HFFc6 (cell line): ENCODE results near the gene WDPCP. TPM values are rescaled to one million over a fixed set of nuclear protein-coding genes. Genes with fewer than 3 reads are reported as not detected.
"Not testable (repeated sequence)": the region's sequence is repeated elsewhere in the genome, so short reads cannot be mapped to it uniquely, and the experiment has no call there.

Source experiments
- DNase-seq: peaks from one replicate; pipeline ENCODE4 v3.0.0-alpha.2; 2018
- H3K27ac Mint-ChIP-seq: 2 replicates; pipeline ENCODE4 v1.8.0; 2020; ENCODE audit warnings: mild to moderate bottlenecking, mixed read lengths
- H3K27me3 Mint-ChIP-seq: 2 replicates; pipeline ENCODE4 v1.8.0; 2021; ENCODE audit warnings: mild to moderate bottlenecking, moderate library complexity, mixed read lengths; ENCODE audit not compliant: insufficient read depth
- H3K36me3 Mint-ChIP-seq: 2 replicates; pipeline ENCODE4 v1.8.0; 2021; ENCODE audit warnings: low read depth, mixed read lengths
- H3K4me1 Mint-ChIP-seq: 2 replicates; pipeline ENCODE4 v1.8.0; 2020; ENCODE audit warnings: low read depth, mixed read lengths
- H3K4me3 Mint-ChIP-seq: 2 replicates; pipeline ENCODE4 v1.8.0; 2020; ENCODE audit warnings: mild to moderate bottlenecking, moderate library complexity, mixed read lengths
- H3K9me3 Mint-ChIP-seq: 2 replicates; pipeline ENCODE4 v1.8.0; 2020; ENCODE audit warnings: mild to moderate bottlenecking, mixed read lengths
- total RNA-seq, 6 experiments: library from RNA; stranded (reverse); fragmentation: NEBNext Ultra II Directional; extraction: Animal tissue kit (Norgen Biotek cat#: 25700); gene quantifications; 2 replicates in 1 of 6; 3 replicates in 5 of 6; pipeline ENCODE4 v1.2.3, GENCODE V29; 2021
- TF ChIP-seq, protein P1 (sequence below): fragments of 200-600 bp; sonication (generic); IDR thresholded peaks from 2 replicates; pipeline ENCODE4 v1.5.0; 2021; ENCODE audit warnings: antibody characterized with exemption, mild to moderate bottlenecking

The WDPCP gene
- total RNA-seq, 6 experiments from 2014 or later: 3.0 to 5.9 (median 4.6) TPM

DNA sequence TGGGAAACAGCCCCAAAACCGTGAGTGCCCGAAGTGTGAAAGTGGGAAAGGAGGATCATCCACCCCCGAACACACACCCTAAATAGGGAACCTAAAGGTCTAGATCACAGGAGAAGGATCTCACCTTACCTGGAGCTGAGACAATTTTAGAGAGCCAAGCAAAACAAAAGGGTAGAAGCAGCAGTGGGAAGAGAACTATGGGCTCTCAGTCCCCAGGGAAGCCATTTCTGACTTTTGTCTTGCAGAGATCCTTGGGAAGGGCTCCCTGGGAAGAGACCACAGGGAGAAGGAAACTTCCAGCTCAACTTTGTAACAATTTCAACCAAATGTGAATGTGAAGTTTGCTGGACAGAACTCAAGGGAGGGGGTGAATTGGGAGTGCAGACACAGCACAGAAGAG, 110.6 kb downstream of the WDPCP start:
- no peaks in the 10 kb centered on the region for H3K9me3 Mint-ChIP-seq
- no peak overlapping the region for H3K27ac Mint-ChIP-seq
- TF ChIP-seq, protein P1, sequence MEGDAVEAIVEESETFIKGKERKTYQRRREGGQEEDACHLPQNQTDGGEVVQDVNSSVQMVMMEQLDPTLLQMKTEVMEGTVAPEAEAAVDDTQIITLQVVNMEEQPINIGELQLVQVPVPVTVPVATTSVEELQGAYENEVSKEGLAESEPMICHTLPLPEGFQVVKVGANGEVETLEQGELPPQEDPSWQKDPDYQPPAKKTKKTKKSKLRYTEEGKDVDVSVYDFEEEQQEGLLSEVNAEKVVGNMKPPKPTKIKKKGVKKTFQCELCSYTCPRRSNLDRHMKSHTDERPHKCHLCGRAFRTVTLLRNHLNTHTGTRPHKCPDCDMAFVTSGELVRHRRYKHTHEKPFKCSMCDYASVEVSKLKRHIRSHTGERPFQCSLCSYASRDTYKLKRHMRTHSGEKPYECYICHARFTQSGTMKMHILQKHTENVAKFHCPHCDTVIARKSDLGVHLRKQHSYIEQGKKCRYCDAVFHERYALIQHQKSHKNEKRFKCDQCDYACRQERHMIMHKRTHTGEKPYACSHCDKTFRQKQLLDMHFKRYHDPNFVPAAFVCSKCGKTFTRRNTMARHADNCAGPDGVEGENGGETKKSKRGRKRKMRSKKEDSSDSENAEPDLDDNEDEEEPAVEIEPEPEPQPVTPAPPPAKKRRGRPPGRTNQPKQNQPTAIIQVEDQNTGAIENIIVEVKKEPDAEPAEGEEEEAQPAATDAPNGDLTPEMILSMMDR: no peak
- H3K4me1 Mint-ChIP-seq: no peaks in the 10 kb centered on the region
- DNase-seq: no peak
- H3K27me3 Mint-ChIP-seq: no peaks in the 10 kb centered on the region
- no peaks in the 10 kb centered on the region for H3K36me3 Mint-ChIP-seq
- no peak overlapping the region for H3K4me3 Mint-ChIP-seq

DNA sequence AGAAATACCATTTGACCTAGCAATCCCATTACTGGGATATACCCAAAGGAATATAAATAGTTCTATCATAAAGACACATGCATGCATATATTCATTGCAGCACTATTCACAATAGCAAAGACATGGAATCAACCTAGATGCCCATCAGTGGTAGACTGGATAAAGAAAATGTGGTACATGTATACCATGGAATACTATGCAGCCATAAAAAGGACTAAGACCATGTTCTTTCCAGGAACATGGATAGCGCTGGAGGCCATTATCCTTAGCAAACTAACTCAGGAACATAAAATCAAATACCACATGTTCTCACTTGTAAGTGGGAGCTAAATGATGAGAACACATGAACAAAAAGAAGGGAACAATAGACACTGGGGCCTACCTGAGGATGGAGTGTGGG, 119.0 kb downstream of the WDPCP start:
- not testable (repeated sequence) for H3K27ac Mint-ChIP-seq, DNase-seq, H3K9me3 Mint-ChIP-seq, H3K27me3 Mint-ChIP-seq, H3K4me3 Mint-ChIP-seq, H3K4me1 Mint-ChIP-seq
- peaks cover 17% of the 10 kb centered on the region for H3K36me3 Mint-ChIP-seq

DNA sequence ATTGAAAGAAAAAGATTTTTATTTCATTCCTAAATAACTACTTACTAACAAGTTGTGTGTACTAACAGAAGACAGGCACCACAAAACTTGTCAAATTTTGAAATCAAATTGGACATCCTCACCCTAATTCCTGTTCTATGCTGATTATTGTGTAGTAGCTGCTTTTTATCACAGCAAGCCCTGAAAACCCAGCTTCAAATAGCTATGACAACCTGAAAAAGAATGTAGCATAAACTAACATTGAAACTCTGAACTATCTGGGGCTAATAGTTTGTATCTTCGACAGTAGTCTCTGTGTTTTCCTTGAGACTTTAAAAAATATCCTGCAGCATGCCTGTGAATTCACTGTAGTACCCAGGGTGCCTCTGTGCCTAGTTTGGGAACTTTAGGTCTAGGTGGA, 122.6 kb downstream of the WDPCP start:
- TF ChIP-seq, protein P1: no peak
- no peaks in the 10 kb centered on the region for H3K9me3 Mint-ChIP-seq
- H3K4me3 Mint-ChIP-seq: no peak overlapping the region
- peaks cover 7% of the 10 kb centered on the region for H3K4me1 Mint-ChIP-seq
- DNase-seq: peak; percentile 32
- H3K27me3 Mint-ChIP-seq: no peaks in the 10 kb centered on the region; the same call in 1 of the 2 replicates
- peaks cover 36% of the 10 kb centered on the region for H3K36me3 Mint-ChIP-seq
- H3K27ac Mint-ChIP-seq: peak overlapping the region; percentile 30

DNA sequence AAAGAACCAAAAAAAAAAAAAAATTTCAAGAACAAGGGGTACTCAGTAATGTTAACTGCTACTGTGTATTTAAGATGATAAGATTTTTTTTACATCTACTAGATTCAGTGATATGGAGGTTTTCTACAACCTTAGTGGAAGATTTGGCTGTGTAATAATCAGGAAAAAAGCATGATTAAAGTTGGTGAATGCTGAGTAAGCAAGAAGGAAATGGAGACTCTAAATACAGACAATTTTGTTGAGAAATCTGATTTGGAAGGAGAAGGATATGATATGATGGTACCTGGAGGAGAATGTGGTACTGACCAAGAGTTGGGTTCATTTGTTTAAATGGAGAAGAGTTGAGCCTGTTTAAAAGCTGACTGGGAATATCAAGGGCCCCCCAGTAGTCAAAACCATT, 125.1 kb downstream of the WDPCP start:
- Mint-ChIP-seq H3K4me3 (no peak overlapping the region), H3K9me3 (no peaks in the 10 kb centered on the region), H3K27me3 (no peaks in the 10 kb centered on the region; the same call in 1 of the 2 replicates), H3K4me1 (peaks cover 7% of the 10 kb centered on the region), H3K27ac (no peak overlapping the region), H3K36me3 (peaks cover 29% of the 10 kb centered on the region)
- DNase-seq: no peak
- TF ChIP-seq, protein P1: no peak

DNA sequence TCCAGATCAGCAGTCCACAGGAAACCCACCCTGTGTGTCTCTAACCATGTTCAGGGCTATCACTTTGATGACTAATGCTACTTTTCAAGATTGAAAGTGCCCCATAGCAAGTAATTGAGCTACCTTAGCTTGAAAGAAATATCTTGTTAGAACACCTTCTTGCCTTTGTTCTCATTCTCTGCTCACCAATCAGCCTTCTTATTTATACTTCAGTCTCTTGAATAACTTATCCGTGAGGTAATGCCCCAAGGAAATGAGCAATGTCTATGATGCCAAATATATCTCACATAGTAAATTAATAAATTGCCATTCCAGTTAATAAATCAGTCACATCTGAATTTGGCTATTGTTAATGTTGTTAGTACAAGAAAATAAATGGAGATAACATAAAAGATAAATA, 141.6 kb downstream of the WDPCP start:
- Mint-ChIP-seq H3K4me3 (no peak overlapping the region), H3K4me1 (no peaks in the 10 kb centered on the region), H3K9me3 (no peaks in the 10 kb centered on the region), H3K36me3 (no peaks in the 10 kb centered on the region), H3K27me3 (no peaks in the 10 kb centered on the region; the same call in 1 of the 2 replicates), H3K27ac (no peak overlapping the region)
- DNase-seq: no peak
- TF ChIP-seq, protein P1: no peak

DNA sequence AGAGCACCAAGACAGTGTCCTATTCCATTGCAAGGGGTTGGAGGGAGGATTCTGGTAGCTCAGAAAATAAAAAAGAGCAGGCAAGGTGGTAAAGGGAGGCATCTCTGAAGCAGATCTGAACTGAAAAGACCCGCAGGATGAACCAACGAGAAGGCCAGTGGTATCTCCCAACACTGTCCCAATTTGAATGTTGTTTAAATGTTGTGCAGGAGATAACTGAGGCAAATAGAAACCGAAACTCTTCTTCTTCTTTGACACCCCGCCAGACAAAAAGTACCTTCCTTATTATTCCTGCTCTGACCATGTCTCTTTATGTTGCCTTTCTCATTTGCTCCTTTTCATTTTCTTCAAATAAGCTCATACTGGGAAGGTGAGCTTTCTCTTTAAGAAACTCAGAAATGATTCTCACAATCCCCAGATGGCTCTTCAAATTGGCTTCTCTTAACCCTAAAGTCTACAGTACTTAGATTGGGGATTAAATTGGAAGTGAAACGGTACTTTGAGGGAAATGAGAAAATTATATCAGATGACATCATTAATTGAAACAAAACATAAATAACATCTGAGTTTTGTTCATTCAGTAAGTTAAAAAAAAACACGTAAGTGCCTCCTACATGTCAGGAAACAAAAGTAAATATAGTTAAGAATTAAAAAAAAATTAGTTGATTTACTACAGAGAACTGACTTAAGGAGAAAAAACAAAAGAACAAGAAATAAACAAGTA, 143.6 kb downstream of the WDPCP start:
- Mint-ChIP-seq H3K27me3 (no peaks in the 10 kb centered on the region; the same call in 1 of the 2 replicates), H3K9me3 (no peaks in the 10 kb centered on the region), H3K27ac (no peak overlapping the region), H3K4me1 (peaks cover 8% of the 10 kb centered on the region; the same call in 1 of the 2 replicates), H3K4me3 (no peak overlapping the region), H3K36me3 (no peaks in the 10 kb centered on the region)
- TF ChIP-seq, protein P1: no peak
- DNase-seq: no peak
